NCI-H69 (cell line): ENCODE data around the gene IGSF21.

ENCODE experiments used
- DNase-seq: peaks from one replicate; lab custom pipeline; 2025; lab: John Stamatoyannopoulos, UW

IGSF21 gene

DNA sequence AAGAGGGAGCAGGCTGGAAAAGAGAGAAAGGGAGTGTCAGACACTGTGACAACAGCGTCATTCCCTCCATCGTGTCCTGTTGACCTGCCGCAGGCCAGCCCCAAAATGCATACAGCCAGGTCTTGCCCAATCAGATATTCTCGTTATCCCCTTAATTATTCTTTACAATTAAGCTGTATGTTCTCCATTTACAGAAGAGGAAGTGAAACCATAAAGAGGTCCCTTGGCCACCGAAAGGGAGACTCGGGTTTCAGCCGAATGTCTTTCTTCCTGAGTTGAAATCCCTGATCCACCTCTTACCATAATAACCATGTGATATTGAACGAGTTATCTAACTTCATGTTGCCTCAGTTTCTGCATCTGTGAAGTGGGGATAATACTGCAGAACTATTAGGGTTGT lies 70.5 kb downstream of the IGSF21 start:
- no peak for DNase-seq

DNA sequence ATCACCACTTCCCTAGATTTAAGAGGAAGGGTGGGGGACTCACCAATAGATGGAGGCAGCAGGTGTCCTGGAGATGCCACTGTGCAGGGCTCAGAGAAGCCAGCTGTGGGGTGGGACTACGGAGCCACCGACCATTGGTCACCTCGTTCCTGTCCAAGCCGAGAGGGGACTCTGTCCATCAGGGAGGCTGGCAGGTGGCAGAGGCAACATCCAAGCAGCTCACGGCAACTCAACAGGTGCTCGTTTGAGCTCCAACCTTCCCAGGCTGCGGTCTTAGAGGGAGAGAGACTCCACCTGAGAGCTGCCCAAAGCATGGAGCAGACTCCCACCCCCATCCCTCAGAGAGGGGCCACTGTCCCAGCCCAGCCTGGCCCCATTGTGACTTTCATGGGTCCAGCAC lies 71.4 kb downstream of the IGSF21 start:
- DNase-seq, result no peak

DNA sequence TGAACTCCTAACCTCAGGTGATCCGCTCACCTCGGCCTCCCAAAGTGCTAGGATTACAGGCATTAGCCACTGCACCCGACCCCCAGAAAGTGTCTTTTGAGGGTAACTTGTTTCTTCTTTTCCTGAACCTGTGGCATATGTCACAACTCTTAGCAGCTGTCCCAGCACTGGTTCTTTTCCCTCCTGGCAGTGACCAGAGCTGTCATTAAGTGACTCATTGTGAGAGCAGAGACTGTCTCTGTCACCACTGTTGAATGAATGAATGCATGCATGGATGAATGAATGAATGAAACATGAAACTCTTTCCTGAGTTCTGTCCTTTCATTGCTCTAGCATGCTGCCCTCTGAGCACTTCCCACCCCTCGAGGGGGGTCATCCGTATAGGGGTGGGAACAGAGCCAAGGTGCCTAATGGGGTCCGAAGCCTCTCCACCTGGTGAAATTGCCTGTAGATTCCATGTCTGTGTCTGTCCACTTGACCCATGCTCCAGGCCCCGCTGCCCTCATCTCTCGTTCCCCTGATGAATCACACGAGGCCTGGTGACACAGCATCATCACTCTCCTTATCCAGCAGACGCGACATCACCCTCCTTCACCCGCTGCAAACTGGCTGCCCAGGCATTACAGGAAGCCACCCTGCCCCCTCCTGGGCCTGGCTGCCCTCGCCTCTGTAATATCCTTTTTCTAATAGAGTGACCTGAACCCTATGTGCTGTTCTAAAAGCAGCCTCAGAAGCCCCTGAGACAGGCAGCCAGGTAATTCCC lies 75.0 kb downstream of the IGSF21 start:
- DNase-seq, result peak; percentile 62

DNA sequence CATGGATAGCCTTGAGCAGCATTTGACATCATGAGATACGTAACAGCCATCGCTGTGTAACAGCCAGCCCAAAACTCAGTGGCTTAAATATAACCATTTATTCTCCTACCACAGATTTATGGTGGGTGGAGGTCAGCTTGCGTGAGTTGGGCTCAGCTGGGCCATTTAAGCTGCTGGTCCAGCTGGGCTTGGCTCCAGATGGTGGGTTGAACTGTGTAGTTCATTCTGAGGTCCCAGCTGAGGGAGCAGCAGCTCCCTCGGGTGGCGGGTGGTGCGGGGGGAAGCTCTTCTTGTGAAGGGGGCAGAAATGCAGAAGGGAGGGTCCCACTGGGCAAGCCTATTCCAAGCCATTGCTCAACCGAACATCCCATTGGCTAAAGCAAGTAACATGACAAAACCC lies 75.9 kb downstream of the IGSF21 start:
- DNase-seq, result peak; percentile 51

DNA sequence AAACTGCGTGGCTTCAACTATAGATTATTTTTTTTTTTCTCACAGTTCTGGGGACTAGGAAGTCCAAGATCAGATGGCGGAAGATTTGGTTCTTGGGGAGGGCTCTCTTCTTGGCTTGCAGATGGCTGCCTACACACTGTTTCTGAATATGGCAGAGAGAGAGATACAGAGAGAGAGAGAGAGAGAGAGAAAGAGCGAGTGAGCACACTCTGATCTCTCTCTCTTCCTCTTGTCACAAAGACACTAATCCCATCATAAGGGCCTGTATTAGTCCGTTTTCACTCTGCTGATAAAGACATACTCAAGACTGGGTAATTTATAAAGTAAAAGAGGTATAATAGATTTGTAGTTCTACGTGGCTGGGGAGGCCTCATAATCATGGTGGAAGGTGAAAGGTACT lies 79.5 kb downstream of the IGSF21 start:
- no peak for DNase-seq

DNA sequence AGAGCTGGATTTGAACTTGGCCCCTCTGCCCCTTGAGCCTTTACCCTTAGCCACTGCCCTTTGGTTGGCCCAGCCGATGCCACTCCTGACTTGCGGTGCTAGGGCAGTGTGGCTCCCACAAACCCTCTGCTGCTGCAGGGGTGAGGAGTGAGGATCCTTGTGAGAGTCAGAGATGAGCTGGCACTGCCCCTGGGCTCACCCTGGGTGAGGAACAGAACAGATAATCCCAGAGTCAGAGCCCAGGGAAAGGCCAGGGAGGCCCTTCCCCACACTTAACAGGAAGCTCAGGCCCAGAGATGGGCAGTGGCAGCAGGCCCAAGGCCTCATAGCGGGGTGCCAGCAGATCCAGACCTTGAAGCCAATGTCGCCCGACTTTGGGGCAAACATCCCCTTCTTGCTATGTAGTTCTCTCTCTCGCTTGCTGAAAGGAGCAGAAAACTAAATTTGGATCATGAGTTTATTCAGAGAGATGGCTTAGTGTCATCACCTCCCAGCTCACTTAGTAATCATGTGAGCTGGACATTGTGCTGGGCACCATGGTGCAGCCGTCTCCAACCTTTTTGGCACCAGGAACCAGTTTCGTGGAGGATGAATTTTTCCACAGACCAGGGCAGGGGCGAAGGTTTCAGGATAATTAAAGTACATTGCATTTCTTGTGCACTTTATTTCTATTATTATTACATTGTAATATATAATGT lies 81.4 kb downstream of the IGSF21 start:
- DNase-seq, result no peak

- no peak for DNase-seq
Observed at GRCh38 chr1:18190598-18190997, 83.0 kb downstream of the IGSF21 start.

DNA sequence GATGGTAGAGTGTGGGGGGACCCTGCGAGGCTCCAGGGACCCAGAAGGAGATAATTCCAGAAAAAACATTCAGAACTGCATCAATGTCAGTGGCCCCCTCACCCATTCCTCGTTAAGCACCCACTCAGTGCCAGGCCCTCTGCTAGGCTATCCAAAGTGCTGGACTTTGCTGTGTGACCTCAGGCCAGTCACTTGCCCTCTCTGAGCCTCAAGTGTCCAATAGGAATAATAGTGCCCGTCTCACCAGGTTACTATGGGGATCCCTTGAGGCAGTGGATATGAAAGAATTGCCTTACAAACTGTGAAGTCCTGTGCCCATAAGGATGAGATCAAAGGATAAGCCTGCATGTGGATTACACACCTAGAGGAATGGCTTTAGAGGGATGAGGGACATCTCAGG lies 83.4 kb downstream of the IGSF21 start:
- no peak for DNase-seq

GRCh38 chr1:18191481-18192155 lies 84.0 kb downstream of the IGSF21 start:
- peak; percentile 28 for DNase-seq

DNA sequence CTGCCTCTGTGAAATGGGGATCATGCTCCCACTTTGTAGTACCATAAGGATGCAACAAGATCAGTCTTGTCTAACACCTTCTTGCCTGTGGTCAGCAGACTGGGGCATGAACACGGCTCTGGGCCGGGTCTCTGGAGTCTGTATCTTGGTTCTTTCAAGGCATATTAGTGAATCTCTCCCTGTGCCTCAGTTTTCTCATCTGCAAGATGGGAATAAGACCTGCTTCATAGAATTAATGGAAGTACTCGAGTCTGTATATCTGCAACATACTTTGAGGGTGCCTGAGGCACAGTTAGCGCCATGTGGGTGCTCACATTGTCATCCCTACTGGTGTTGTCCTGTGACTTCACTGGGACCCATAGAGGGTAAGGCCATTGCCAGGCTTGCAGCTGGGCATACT lies 84.6 kb downstream of the IGSF21 start:
- no peak for DNase-seq

DNA sequence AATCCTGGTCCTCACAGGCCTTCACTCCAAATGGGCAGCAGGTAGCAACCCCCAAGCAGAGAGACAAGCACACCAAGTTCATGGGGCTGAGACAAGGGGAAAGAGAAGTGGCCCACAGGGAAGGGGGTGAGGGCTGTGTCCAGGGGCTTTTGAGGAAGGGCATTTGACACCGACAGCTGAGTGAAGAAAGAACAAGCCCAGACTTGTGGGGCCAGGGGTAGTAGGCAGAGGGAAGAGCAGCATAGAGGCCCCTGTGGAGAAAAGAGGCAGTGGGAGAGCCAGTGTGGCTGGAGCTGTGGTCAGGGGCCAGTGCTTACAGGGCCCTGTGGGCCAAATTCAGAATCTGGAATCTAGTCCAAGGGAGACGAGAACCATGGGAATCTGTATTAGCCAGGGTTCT lies 85.4 kb downstream of the IGSF21 start:
- peak; percentile 9 for DNase-seq

GRCh38 chr1:18197299-18197698 lies 89.7 kb downstream of the IGSF21 start:
- no peak for DNase-seq

DNA sequence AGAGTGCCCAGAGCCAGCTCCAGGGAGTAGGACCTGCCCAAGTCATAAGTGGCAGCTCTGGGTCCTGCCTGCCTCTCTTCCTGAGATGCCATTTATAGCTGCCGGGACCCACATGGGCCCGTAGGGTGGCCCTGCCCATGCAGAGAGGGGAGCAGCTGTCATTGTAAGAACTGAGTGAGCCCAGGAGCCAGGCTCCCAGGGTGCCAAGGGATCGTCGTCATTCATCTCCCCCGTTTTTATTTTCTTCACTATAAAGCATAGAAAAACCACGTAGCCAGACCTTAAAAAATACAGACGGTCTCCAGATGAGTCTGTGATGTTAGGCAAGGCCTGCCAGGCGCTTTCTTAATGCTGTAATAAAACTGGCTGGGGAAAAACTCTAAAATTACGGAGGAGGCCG lies 90.7 kb downstream of the IGSF21 start:
- DNase-seq, result no peak

DNA sequence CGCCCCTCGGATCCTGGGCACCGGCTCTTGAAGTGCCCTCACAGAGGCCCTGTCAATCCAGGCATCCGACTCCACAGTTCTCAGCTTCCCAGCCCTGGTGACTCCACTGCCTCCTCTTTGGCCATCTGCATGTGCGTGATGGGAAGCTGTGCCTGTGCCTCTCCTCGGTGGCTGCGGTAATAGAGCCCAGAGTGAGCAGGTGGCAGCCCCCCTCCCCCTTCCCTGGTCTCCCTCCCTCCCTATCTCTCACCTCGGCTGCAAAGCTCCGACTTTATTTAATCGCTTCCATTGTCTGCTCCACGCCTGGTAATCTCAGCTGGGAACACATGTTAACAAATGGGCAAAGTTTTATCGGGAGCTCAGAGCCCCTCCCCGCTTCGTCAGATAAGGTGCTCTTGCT lies 91.9 kb downstream of the IGSF21 start:
- peak; percentile 64 for DNase-seq

GRCh38 chr1:18200136-18200717 lies 92.6 kb downstream of the IGSF21 start:
- DNase-seq, result peak; percentile 12

GRCh38 chr1:18200918-18201317 lies 93.3 kb downstream of the IGSF21 start:
- DNase-seq, result no peak

- no peak for DNase-seq
Observed at GRCh38 chr1:18201997-18202719, 94.6 kb downstream of the IGSF21 start.

- DNase-seq, result no peak
Observed at GRCh38 chr1:18203645-18204044, 96.0 kb downstream of the IGSF21 start.

DNA sequence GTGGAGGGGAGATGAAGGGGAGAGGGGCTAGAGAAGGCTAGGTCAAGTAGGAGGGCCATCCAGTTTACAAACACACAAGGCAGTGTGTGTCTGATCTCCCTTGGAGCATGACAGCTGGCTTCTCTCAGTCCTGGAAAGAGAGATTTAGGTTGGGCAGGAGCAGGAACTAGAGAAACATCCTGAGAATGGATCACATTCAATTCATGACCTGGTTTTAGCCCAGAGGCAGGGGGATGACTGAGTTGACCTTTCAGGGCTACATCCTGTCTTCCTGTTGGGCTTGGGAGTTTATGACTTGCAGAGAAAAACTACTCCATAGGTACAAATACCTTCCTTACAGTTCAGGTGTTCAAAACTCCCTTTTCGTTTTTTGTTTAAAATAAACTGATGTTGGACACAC lies 97.0 kb downstream of the IGSF21 start:
- DNase-seq, result no peak

- DNase-seq, result no peak
Observed at GRCh38 chr1:18205319-18205718, 97.7 kb downstream of the IGSF21 start.

- peak; percentile 58 for DNase-seq
Observed at GRCh38 chr1:18211764-18212163, 104.2 kb downstream of the IGSF21 start.

DNA sequence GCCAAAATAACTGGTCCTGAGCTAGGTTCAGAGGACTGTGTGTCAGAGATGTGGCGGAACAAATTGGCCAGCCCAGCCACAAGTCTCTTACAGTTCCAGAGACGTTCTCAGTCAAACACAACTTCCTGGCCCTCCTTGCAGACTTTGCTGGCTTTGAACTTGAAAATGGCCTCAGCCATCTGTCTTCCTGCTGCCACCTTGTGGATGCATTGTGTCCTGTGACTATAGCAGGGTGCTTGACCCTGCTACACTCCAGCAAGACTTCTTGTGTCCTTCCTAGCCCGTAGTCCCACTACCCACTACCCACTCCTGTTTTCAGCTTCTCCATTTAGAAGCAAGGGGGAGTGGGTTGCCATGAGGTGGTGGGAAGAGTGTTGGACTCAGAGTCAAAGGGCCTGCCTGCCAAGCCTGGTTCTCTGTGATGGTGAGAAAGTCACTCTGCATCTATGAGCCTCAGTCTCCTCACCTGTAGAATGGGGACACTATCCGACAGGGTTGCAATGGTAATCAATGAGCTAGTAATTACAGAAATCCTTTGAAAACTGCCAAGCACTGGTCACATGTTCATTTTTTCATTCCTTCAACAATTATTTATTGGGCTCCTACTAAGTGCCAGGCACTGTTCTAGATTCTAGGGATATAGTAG lies 109.9 kb downstream of the IGSF21 start:
- peak; percentile 43 for DNase-seq
